ENCODE data around the gene SCAF8.
"Not testable (repeated sequence)": the region's sequence is repeated elsewhere in the genome, so short reads cannot be mapped to it uniquely, and the experiment has no call there.

The SCAF8 gene

DNA sequence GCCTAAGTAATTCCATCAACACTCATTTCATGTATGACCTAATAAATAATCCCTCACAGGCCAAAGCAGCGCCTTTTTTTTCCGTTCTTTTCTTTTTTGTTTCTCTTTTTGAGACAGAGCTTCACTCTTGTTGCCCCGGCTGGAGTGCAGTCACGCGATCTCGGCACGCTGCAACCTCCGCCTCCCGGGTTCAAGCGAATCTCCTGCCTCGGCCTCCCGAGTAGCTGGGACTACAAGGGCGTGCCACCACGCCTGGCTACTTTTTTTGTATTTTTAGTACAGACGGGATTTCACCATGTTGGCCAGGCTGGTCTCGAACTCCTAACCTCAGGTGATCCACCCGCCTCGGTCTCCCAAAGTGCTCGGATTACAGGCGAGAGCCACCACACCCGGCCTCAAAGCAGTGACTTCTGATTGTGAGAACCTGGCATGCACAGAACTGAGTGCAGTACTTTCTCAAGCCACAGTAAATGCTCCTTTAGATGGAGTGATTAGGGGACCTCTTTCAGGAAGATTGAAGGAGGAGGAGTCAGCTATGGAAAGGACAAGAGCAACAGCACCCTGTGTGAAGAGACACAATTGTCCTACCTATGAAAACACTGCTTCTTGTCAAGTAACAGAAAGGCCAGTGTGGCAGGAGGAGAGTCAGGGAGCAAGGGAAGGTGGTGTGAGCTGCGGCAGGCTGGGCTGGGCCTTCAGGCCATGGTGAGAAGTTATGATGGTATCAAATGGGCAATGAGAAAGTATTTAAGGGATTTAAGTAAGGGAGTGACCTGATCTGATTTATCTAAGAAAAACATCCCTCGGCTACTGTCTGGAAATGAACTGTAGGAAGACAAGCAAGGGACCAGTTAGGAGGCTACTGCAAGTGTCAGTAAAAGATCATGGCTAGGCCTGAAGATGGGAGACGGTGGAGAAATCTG, 1.7 kb upstream of the SCAF8 start:
- Histone ChIP-seq H3K4me3 (no peak overlapping the region), H3K27ac (peak overlapping the region in 8 of 21 experiments; percentile 26 to 100 (median 100))

- Histone ChIP-seq H3K27ac (peak overlapping the region; percentile 95 to 100 (median 100)), H3K4me3 (peak overlapping the region; percentile 65 to 99 (median 88))
Observed at GRCh38 chr6:154732538-154733182, 556 bp upstream of the SCAF8 start.

GRCh38 chr6:154733626-154734382, 588 bp downstream of the SCAF8 start:
- peak overlapping the region; percentile 65 to 99 (median 88) for H3K4me3 ChIP-seq
- peak overlapping the region; percentile 95 to 100 (median 100) for H3K27ac ChIP-seq

GRCh38 chr6:154736618-154737259, 3.5 kb downstream of the SCAF8 start:
- H3K27ac ChIP-seq: no peak overlapping the region
- no peak overlapping the region for H3K4me3 ChIP-seq

DNA sequence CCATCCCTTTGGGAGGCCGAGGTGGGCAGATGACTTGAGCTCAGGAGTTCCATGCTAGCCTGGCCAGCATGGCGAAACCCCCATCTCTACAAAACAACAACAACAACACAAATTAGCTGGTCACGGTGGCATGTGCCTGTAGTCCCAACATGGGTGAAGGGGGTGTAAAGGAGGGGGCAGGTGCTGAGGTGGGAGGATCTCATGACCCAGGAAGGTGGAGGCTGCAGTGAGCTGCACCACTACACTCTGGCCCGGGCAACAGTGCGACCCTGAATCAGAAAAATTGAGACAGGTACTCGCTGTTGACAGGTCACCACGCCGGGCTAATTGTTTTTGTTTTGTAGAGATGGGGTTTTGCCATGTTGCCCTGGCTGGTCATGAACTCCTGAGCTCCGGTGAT, 4.2 kb downstream of the SCAF8 start:
- Histone ChIP-seq H3K4me3 (no peak overlapping the region), H3K27ac (no peak overlapping the region)

- H3K4me3 ChIP-seq: no peak overlapping the region
- no peak overlapping the region for H3K27ac ChIP-seq
Observed at GRCh38 chr6:154738551-154738961, 5.3 kb downstream of the SCAF8 start.

DNA sequence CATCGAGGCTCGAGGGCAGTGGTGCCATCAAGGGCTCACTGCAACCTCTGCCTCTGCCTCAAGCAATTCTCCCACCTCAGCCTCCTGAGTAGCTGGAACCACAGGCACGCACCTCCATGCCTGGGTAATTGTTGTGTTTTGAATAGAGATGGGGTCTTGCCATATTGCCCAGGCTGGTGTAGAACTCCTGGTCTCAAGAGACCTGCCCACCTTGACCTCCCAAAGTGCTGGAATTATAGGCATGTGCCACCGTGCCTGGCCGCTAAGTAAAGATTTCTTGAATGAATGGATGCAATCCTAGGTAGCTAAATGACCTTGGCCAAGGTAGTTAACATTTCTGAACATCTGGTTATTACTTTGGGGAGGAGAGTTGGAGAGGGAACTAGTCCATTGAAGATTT, 7.4 kb downstream of the SCAF8 start:
- no peak overlapping the region for H3K27ac ChIP-seq
- H3K4me3 ChIP-seq: no peak overlapping the region

DNA sequence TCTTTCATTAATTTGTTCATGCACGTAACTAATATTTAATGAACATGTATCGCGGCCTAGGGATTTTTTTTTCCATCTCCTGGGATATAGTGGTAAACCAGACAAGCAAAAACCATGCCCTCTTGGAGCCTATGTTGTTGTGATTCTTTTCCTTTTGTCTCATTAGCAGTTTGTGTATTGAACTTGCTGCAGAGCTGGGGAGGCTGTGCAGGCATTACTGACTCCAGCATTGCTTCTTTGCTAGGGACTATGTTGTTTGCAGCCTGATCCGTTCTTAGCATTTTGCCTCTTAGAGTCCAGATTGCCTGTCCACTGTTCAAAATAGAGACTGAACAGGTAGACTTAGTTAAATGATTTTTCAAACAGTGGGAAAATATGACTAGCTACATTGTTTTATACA, 9.7 kb downstream of the SCAF8 start:
- H3K27ac ChIP-seq: no peak overlapping the region
- no peak overlapping the region for H3K4me3 ChIP-seq

GRCh38 chr6:154744029-154744745, 11.0 kb downstream of the SCAF8 start:
- not testable (repeated sequence) for H3K4me3 ChIP-seq, H3K27ac ChIP-seq

- H3K27ac ChIP-seq: no peak overlapping the region
Observed at GRCh38 chr6:154745243-154745642, 12.0 kb downstream of the SCAF8 start.

DNA sequence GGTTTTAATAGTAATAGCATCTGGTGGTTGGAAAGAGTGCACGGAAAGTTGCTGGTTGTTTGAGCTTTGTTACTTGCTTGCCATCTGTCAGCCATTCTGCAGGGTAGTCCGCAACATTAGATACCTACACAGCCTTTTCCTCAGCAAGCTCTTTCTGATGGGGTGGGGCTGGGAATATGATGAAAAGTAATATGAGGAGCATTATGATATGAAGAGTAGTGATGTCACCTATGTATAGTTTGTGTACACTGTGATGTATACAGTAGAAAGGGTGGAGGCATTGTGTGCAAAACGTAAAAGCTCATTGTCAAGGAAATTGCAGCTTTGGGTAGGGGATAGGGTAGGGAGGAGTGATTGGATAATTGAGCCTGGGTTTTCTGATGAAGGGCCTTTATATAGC, 16.1 kb downstream of the SCAF8 start:
- no peak overlapping the region for H3K27ac ChIP-seq
- no peak overlapping the region for H3K4me3 ChIP-seq

More at GRCh38 chr6:154745243-154745642, 12.0 kb downstream of the SCAF8 start:
- H3K4me3 ChIP-seq: no peak overlapping the region

- H3K27ac ChIP-seq: no peak overlapping the region
- no peak overlapping the region for H3K4me3 ChIP-seq
Observed at GRCh38 chr6:154751011-154751800, 18.0 kb downstream of the SCAF8 start.

DNA sequence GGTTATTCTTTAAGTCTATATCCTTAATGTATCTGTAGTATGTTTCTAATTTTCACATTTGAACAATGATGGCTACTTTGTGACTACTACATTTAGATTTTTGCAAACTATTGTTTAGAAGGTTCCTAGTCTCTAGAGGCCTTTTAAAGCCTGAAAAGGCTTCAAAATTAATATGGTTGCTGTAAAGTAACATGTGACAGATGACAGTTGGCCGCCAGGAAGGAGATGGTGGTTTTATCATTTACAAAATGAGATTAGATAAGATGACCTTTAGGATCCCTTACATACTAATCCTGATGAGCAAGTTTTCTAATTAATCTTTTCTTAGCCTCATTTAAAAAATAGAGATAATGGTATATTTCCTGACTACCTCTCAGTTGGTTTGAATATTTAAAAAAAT, 18.8 kb downstream of the SCAF8 start:
- Histone ChIP-seq H3K4me3 (no peak overlapping the region), H3K27ac (no peak overlapping the region)

DNA sequence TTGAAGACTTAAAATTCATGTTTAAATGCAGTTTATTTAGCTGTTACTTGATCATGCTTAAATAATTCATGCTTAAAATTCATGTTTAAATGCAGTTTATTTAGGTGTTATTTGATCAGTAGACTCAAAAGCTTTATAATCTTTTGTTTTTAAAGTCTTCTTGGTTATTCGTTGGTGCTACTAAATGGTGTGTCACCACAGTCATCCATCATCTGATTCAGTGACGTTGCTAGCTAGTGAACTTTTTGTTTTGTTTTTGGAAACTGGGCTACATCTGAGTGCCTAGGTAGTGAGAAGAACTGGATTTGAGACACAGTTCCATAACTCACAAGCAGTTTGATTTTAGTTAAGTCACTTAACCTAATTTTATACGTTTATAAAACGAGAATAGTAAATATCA, 20.9 kb downstream of the SCAF8 start:
- H3K27ac ChIP-seq: no peak overlapping the region
- H3K4me3 ChIP-seq: no peak overlapping the region

DNA sequence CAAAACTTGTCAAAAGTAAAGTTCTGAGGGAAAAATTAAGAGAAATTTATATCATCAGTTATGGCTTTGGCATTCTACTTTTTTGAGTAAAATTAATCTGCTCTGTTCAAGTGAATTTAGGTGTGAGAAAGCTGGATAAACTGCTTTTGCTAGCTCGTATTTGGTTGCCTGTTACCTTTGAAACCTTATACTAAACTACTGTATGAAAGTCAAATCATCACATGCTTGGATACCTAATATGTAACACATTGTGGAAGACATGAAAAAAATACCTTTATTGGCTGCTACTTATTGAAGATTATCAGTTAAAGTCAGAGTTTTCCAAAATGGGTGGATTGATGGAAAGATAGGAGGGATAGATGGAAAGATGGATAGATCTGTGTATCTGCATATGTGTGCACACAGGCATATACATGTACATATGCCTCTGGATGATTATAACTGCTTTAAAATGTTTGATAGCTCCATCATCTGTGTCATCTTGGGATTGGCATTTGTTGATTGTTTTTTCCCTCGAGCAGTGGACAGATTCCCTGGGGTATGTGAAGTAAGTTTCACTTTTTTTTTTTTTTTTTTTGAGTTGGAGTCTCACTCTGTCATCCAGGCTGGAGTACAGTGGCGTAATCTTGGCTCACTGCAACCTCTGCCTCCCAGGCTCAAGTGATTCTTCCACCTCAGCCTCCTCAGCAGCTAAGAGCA, 24.3 kb downstream of the SCAF8 start:
- H3K27ac ChIP-seq: peak overlapping the region in 4 of 21 experiments; percentile 34 to 50 (median 38)

DNA sequence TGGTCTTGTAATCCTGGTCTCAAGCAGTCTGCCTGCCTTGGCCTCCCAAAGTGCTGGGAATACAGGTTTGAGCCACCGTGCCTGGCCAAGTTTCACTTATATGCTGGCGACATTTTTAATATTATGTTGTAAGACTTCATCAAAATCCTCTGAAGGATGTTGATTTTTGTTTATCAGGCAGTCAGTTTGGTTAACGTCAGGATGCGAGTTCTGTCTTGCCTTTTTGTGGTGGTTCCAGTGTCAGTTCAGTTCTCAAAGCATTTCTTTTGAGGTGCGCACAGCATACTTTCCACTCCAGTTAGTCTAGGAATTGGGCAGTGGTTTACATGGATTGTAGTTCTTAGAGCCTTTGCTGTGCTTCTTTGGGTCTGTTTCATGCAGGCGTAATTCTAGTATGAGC, 24.9 kb downstream of the SCAF8 start:
- Histone ChIP-seq H3K4me3 (peak overlapping the region in 1 of 7 experiments; percentile 2), H3K27ac (peak overlapping the region in 4 of 21 experiments; percentile 20 to 50 (median 38))

More for the DNA sequence above, 24.3 kb downstream of the SCAF8 start:
- H3K4me3 ChIP-seq: peak overlapping the region in 1 of 7 experiments; percentile 2

DNA sequence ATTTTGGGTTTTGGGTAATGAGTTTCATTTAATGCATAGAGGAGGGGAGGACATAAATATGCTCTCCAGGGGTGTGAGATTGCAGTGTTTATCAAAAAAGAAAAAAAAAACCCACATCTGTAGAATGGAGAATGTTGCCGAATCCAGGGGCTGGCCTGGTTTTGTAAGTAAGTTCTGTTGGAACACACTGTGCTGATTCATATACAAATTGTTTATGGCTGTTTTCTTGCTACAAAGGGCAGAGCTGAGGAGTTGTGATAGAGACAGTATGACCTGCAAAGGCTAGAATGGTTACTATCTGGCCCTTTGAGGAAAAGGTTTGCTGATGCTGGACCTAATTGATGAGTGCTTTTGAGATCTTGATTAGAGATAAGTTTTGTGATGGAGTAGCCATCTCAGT, 30.4 kb downstream of the SCAF8 start:
- H3K4me3 ChIP-seq: no peak overlapping the region
- no peak overlapping the region for H3K27ac ChIP-seq

DNA sequence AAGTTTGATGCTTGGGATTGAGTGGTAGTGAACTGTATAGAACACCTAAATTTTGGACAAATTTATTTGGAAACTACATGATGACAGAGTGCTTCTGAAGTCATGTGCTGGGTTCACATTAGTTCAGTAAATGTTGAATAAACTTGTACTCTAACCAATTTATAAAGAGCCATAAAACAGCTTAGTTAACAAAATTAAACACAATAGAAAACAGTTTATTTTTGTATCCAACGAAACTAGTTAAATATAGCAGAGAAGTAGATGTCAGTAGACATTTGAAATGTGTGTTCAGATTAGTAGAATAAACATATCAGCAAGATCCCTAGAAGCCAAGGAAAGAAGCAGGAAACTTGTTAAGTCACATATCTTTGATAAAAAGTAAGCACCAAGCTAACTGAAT, 32.1 kb downstream of the SCAF8 start:
- Histone ChIP-seq H3K4me3 (no peak overlapping the region), H3K27ac (no peak overlapping the region)

Data from skin epidermis (tissue), 12 donors.